ENCODE data around the gene LSM12.
"Not testable (repeated sequence)": the region's sequence is repeated elsewhere in the genome, so short reads cannot be mapped to it uniquely, and the experiment has no call there.

- not testable (repeated sequence) for TF ChIP-seq YY1 (tag by site-specific recombination; IDR thresholded peaks at IDR 0.05); ZBTB21 (tag by site-specific recombination; IDR thresholded peaks at IDR 0.05); ZNF558 (tag by site-specific recombination; IDR thresholded peaks at IDR 0.05); ZNF2 (tag by site-specific recombination; IDR thresholded peaks at IDR 0.05); ZNF280C (tag by site-specific recombination; IDR thresholded peaks at IDR 0.05); ZNF274 (IDR thresholded peaks at IDR 0.05; ENCODE audit: low read length); ZNF274 (tag by site-specific recombination; IDR thresholded peaks at IDR 0.05; ENCODE audit: borderline replicate concordance); ZBTB7A (tag by site-specific recombination; IDR thresholded peaks at IDR 0.05; ENCODE audit: low read depth); ZNF658 (tag by site-specific recombination; IDR thresholded peaks at IDR 0.05); ZNF121 (tag by site-specific recombination; IDR thresholded peaks at IDR 0.05); ZNF24 (tag by site-specific recombination; IDR thresholded peaks at IDR 0.05); SALL2 (tag by site-specific recombination; IDR thresholded peaks at IDR 0.05; ENCODE audit: borderline replicate concordance); ZNF175 (tag by site-specific recombination; IDR thresholded peaks at IDR 0.05); ZNF341 (tag by site-specific recombination; IDR thresholded peaks at IDR 0.05; ENCODE audit: low read depth)
- TF ChIP-seq, protein P1, sequence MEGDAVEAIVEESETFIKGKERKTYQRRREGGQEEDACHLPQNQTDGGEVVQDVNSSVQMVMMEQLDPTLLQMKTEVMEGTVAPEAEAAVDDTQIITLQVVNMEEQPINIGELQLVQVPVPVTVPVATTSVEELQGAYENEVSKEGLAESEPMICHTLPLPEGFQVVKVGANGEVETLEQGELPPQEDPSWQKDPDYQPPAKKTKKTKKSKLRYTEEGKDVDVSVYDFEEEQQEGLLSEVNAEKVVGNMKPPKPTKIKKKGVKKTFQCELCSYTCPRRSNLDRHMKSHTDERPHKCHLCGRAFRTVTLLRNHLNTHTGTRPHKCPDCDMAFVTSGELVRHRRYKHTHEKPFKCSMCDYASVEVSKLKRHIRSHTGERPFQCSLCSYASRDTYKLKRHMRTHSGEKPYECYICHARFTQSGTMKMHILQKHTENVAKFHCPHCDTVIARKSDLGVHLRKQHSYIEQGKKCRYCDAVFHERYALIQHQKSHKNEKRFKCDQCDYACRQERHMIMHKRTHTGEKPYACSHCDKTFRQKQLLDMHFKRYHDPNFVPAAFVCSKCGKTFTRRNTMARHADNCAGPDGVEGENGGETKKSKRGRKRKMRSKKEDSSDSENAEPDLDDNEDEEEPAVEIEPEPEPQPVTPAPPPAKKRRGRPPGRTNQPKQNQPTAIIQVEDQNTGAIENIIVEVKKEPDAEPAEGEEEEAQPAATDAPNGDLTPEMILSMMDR (tag by site-specific recombination; IDR thresholded peaks at IDR 0.05): not testable (repeated sequence)
Observed at GRCh38 chr17:44021227-44021626, 45.2 kb downstream of the LSM12 start.

Measured in HEK293 (cell line).